T-helper 22 cell (primary cell): Measurements from ENCODE around the gene UBE4B.
"Not testable (repeated sequence)": the region's sequence is repeated elsewhere in the genome, so short reads cannot be mapped to it uniquely, and the experiment has no call there.

Experiments
- DNase-seq: peaks from one replicate; pipeline ENCODE4 v3.0.0-alpha.2; 2020; ENCODE audit warnings: low read depth

Gene UBE4B

DNA sequence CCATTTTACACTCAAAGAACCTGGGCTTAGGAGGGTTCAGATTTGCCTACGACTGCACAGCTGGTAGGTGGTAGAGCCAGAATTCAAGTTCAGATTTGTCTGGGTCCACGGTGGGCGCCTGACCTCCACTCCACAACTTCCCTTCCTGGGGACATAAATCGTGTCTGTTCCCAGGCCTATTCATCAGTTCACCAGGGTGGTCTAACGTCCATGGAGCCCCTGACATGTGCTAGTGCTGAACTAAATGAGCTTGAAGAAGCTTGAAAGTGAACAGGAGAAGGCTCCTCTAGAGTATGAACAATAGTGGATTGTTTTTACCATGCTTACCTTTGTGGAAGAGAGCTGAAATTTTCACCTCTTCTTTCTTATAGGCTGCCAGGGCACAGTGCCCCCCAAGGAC lies 145.1 kb downstream of the UBE4B start:
- DNase-seq, result no peak

DNA sequence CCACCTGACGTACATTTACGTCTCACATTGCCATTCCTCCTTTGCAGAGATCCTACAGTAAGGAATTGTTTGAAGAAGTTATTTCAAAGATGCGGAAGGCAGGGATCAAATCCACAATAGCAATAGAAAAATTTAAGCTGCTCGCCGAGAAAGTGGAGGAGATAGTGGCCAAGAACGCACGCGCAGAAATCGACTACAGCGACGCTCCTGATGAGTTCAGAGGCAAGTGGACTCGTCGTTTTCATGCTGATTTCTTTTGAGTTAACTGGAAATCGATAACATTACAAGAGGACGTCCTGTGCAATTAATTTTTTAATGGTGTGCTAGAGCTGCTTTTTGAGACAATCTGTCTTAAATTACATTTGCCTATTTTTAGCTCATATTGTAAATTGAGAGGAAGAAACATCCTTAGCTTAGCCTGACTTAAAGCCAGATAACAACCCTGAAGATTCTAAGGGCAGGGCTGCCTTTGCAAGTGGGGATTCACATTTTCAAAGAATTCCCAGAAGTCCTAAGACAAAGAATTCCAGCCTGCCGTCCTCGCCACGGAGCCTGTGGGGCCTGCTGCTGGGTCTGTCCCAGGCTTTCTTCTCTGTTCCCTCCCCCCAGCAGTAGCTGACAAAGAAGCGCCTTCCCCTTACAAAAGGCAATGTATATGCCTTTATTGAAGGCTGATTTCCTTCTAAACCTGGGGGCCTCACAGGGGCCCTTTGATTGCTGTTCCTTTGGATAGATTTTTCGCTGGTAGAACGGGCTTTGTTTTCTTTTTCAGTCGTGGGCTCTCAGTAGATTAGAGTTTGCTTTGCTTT lies 146.0 kb downstream of the UBE4B start:
- no peak for DNase-seq

DNA sequence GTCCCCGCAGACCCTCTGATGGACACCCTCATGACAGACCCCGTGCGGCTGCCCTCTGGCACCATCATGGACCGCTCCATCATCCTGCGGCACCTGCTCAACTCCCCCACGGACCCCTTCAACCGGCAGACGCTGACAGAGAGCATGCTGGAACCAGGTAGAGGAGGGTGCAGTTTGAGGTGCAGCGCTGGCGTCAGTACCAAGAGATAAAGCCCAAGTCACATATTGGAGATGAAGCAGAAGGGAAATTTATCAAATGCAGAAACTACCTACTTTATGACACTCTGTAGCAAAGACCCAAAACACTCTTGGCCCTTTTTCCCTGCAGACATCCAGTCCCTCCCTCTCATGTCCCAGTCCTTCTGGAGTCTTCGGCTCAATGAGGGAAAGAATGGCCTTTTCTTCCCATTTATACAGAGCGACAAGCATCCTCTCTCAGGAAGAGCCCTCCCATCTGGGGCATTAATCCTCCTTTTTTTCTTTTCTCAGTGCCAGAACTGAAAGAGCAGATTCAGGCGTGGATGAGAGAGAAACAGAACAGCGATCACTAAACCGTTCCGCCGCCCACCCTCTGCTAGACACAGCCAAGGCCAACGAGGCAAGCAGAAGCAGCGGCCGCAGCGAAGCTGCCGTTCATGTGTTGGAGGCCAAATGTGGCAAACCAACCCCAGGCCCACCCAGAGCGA lies 146.8 kb downstream of the UBE4B start:
- no peak for DNase-seq

DNA sequence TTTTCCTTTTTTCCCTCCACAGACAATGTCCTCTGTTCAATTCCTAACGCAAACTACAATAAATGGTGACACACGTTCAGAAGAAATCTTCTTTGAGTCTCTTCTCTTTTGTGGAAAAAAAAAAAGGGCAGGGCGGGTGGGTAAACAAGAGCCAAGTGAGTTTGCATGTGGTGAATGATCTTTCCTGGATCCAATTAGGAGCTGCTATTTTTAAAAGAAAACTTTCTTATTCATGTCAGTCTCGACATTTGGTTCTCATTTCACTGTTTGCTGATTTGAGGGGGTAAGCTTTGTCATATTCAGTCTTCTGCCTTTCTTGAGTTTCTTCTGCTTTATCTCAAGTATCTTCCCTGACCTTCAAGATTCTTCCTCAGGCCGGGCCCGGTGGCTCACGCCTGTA lies 148.4 kb downstream of the UBE4B start:
- no peak for DNase-seq

DNA sequence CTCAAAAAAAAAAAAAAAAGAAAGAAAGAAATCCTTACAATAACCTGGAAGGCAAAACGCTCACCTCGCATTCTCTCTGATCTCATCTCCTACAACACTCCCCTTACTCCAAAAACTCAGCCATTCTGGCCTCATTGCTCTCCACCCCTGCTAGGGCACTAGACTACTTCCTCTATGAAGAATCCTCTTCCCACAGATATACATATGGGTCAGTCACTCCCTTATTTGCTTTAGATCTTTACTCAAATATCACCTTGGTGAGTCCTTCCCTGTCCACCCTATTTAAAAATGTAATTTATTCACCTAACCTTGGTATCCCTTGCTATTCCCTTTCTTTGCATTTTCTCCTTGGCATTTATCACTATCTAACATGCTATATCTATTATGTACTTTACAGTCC lies 153.0 kb downstream of the UBE4B start:
- DNase-seq, result no peak

DNA sequence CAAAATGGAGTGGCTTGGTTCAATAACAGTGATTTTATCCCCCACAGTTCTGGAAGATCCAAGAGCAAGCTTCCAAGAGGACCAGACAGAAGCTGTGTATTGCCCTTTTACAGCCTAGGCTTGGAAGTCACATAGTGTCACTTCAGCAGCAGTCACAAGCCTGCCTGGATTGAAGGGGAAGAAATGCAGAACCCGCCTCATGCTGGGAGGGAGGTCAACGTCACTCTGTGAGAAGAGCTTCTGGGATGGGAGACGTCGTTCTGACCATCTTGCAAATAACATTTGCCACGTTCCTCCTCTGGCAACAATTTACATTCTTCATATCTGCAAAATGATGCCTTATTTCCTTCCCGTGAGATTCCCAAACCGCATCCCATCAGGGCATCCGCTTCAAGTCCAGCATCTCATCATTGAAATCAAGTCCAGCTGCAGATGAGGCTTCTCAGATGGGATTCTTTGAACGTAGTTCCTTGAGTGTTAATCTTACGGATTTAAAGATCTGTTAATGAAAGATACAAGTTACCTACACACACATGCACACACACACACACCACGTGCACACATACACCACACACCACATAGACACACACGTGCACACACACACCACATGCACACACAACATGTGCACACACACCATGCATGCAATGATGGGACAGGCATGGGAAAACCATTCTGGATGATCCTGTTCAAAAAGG lies 153.7 kb downstream of the UBE4B start:
- DNase-seq, result no peak

DNA sequence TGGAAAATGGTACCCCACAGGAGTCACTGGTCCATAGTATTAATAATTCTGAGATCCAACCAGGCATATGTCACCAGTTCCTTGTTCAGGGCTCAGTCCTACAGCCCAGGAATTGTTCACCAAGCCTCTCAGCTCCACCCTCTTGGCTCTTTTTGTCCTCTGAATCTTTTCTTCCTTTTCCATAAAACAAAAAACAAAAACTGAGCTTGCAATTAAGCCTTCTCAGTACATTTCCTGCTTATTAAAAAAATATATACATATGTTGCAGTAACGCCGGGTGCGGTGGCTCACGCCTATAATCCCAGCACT lies 154.2 kb downstream of the UBE4B start:
- DNase-seq, result no peak

DNA sequence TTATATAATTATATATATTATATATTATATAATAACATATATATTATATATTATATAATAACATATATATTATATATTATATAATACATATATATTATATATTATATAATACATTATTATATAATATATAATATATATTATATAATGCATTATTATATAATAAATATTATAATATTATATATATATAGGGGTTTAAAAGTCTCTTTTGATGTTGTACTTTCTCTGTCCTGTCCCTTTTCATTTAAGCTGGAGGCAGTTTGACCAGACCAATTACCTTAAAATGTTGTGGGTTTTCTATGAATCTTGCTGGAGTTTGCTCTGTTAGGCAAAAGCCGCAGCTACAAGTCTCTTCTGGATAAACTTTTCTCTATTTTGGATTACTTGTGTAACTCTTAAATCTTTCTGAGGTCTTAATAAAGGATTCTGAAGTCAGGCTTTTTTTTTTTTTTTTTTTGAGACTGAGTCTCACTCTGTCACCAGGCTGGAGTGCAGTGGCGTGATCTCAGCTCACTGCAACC lies 155.4 kb downstream of the UBE4B start:
- DNase-seq, result no peak

DNA sequence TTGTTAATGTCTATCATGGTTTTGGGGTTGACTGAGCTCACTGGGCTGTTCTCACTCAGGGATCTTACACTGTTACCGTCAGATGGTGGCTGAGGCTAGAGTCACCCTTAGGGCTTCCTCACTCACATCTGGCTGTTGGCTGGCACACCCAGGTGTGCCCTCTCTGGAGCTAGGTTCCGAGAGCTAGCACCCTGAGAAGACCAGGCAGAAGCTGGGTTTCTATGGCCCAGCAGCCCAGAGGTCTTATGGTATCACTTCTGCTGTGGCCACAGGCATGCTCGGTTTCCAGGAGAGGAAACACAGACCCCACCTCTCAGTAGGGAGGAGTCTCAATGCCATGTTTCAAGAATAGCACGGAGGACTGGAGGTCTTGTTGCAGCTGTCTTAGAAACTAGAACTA lies 156.9 kb downstream of the UBE4B start:
- no peak for DNase-seq

DNA sequence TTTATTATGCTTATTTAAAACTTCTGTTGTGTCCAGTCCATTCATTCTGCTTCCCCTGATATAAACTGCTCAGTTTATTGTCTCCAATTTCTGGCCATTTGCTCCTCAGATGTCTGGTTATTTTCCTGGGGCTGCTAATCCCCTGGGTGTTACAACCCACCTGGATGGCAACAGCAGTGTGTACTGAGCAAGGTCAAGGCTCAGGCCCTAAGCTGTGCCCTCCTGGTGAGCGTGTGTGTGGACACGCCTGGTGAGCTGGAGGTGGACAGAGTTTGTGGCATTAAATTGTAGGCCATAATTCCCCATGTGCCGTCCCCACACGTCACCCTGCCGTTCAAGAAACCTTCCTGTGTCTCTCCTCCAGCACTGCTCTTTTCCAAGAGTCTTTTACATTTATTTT lies 159.5 kb downstream of the UBE4B start:
- no peak for DNase-seq

DNA sequence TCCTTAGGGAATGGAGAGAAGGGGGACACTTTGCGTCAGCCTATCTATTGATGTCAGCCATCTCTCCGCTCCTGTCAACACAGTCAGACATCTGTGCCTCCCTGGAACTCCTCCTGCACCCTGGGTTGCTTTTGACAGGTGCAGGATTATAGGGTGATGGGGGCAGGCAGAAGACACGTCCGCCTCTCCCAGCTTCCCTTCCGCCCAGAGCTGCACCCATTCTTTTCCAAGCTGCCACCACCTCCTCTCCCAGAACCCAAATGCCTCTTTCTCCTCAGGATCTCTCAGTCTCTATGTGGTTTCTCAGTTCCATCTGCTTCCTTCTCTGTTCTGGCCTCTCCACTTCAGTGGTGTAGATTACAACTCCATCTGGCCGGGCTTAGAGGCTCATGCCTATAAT lies 160.5 kb downstream of the UBE4B start:
- DNase-seq, result no peak

DNA sequence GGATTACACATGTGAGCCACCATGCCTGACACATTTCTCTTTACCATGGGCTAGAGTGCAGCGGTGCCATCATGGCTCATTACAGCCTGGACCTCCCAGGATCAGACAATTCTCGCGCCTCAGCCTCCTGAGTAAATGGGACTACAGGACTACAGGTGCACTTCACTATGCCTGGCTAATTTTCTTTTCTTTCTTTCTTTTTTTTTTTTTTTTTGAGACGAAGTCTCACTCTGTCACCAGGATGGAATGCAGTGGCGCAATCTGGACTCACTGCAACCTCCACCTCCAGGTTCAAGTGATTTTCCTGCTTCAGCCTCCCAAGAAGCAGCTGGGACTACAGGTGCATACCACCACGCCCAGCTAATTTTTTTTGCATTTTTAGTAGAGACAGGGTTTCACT lies 162.8 kb downstream of the UBE4B start:
- DNase-seq, result no peak

DNA sequence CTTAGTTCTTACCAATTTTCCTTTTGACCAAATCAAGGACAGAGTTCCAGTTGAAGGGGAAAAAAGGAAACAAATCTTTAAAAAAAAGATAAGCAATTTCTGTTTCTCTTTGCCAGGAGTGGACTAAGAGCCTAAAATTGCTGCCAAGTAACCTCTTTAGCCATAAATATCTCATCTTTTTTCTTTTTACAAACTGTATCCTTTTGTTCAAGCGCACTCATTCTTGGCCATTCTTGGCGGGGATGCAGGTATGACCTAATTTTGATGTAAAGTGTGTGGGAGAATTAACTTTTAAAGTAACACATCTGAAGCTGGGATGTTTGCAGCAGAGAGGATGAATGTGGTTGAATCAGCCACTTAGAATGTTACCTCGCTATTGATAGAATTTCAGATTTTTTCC lies 164.2 kb downstream of the UBE4B start:
- no peak for DNase-seq

DNA sequence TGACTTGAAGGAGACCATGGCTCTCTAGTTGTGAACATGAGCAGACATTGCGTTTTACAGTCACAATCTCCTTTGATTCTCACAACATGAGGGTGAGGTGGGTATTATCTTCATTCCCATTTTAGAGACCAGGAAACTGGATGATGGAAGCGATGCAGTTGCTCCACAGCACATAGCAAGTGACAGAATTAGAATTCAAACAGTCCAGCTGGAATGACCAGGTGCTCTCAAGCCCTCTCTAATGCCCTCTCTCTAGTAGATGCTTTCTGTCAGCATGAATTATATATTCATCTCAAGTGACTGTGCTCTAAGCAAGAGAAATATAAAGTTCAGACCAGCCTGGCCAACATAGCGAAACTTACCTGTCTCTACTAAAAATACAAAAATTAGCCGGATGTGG lies 167.9 kb downstream of the UBE4B start:
- no peak for DNase-seq

DNA sequence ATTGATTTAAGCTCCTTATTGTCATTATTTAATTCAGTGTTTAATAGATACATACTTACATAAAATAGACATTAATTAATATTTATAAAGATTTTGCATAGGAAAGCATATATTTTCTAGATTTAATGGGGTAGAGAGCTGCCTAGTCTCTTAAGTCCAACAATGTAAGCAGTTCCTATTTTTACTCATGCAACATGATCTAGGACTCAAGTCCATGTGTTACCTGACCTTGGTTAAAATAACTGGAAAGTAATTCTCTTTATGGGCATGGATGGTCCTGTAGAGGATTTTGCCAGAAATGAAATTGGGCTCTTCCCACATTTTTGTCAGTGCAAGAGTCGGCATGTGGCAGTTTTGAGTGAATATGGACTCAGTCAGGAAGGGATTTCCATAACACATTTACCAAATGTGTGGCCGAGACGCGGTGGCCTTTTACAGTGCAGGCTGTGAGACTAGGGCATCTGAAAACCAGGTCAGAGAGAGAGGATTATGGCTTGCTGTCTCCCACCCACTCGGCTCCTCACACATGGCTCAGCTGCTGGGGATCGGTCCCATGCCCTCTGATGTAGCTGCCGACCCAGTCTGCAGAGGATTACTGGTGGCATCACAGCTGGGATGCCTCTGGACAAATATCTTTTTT lies 171.4 kb downstream of the UBE4B start:
- DNase-seq, result no peak

DNA sequence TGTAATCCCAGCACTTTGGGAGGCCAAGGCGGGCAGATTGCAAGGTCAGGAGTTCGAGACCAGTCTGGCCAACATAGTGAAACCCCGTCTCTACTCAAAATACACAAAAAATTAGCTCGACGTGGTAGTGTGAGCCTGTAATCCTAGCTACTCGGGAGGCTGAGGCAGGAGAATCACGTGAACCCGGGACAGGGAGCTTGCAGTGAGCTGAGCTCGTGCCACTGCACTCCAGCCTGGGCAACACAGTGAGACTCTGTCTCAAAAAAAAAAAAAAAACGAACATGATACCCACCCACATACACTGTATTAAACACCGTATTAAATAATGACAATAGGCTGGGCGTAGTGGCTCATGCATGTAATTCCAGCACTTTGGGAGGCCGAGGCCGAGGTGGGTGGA lies 172.4 kb downstream of the UBE4B start:
- not testable (repeated sequence) for DNase-seq

DNA sequence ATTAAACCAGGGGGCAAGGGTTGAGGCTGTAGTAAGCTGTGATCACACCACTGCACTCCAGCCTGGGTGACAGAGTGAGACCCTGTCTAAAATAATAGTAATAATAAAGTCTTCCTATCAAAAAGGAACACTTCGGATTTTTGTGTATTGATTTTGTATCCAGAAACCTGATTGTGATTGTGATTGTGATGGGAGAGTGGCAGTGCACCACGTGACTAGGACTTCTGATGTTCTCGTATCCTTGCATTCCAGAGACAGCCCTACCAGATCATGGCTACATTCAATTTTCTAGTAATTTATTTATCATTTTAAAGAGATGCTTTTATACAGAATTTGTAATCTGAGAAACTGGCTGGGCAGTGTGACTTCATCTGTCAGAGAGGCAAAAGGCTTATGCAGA lies 175.1 kb downstream of the UBE4B start:
- DNase-seq, result no peak

DNA sequence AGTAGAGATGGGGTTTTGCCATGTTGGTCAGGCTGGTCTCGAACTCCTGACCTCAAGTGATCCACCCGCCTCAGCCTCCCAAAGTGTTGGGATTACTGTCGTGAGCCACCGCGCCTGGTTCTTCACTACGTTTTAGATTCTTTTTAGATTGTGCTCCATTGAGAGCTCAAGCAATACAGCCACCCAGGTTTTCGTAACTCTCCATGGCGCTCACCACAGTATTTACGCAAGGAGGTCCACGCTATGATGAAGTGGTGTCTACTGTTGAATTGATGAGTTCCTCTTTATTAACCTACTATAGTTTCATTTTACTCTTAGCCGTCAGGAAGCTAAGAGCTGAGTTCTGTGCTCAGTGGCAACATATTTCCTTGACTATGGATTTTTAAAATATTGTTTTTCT lies 175.8 kb downstream of the UBE4B start:
- no peak for DNase-seq

DNA sequence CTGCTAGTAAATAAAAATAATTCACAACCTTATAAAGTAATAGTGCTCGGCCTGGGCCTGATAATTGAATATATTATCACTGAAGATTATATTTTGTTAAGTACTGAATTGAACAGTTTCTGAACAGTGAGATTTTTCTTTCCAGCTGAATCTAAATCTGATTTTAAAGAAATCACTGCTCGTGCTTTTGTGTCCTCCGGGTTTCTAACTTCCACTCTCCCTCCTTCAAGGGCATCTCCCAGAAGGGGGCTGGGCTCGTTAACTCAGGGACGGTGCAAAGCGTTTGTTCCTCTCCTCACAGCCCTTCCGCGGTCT lies 176.8 kb downstream of the UBE4B start:
- DNase-seq, result peak; percentile 1

DNA sequence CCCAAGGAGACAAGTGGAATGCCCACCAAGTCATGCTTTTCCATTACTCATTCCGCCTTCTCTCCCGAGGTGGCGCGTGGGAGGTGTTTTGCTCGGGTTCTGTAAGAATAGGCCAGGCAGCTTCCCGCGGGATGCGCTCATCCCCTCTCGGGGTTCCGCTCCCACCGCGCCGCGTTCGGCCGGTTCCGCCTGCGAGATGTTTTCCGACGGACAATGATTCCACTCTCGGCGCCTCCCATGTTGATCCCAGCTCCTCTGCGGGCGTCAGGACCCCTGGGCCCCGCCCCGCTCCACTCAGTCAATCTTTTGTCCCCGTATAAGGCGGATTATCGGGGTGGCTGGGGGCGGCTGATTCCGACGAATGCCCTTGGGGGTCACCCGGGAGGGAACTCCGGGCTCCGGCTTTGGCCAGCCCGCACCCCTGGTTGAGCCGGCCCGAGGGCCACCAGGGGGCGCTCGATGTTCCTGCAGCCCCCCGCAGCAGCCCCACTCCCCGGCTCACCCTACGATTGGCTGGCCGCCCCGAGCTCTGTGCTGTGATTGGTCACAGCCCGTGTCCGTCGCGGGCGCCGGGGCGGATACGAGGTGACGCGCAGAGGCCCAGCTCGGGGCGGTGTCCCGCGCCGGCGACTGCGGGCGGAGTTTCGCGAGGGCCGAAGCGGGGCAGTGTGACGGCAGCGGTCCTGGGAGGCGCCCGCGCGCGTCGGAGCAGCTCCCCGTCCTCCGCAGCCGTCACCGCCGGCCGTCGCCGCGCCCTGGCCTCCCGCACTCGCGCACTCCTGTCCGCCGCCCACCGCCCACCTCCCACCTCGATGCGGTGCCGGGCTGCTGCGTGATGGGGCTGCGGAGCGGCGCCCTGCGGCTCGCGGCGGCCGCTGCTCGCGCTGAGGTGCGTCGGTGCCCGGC lies 177.4 kb downstream of the UBE4B start, which contains the start of gene KIF1B:
Gene KIF1B (plus strand): TSS at position 666 of the 906 bp plus-strand sequence. CDS start 21,759 bp downstream, outside the sequence.
- peak; percentile 94 for DNase-seq
